Stimulated activated CD8-positive, alpha-beta memory T cell treated with anti-CD3 and anti-CD28 coated beads, Interleukin-4, amount 100 ng/mL, for 24 hours (primary cell): Measurements from ENCODE around the gene SSRP1.
A peak's percentile ranks its signal among the peaks of the same experiment; 100 is the strongest.
"Not testable (repeated sequence)": the region's sequence is repeated elsewhere in the genome, so short reads cannot be mapped to it uniquely, and the experiment has no call there.

Experiments
- DNase-seq: peaks from one replicate; pipeline ENCODE4 v3.0.0-alpha.2; 2020; ENCODE audit warnings: low read depth

The SSRP1 gene

DNA sequence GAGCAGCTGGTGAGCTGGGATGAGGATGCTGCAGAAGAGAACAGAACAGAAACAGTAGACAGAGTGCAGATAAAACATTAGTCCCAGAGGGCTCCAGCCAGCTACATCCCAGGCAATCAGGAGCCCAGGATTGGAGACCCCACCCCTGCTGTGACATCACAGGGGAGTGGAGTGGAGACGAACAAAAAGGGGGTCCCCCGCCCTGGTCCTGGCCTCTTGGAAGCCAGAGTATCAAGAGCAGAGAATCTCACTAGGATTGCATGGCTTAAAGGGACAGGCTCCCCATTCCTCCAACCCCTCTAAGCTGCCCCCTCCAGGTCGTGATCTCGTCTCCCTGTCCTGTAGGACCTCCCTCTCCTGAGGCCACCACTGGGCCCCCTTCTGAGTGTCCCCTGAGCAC is 2.5 kb upstream of the SSRP1 start, which contains the start of gene P2RX3:
P2RX3 (plus strand) TSS at position 211 of the 400 bp plus-strand sequence. CDS start 199 bp downstream, outside the sequence.
- no peak for DNase-seq

DNA sequence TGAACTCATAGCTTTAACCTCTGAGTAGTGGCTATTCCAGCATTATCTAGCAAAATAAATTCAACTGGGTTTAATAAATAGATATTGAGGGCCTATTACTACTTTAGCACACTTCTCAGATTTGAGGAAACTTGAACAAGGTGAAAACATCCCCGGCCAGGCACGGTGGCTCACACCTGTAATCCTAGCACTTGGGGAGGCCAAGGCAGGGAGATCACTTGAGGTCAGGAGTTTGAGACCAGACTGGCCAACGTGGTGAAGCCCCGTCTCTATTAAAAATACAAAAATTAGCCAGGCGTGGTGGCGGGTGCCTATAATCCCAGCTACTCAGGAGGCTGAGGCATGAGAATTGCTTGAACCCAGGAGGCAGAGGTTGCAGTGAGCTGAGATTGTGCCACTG is 1.2 kb upstream of the SSRP1 start:
- not testable (repeated sequence) for DNase-seq

DNA sequence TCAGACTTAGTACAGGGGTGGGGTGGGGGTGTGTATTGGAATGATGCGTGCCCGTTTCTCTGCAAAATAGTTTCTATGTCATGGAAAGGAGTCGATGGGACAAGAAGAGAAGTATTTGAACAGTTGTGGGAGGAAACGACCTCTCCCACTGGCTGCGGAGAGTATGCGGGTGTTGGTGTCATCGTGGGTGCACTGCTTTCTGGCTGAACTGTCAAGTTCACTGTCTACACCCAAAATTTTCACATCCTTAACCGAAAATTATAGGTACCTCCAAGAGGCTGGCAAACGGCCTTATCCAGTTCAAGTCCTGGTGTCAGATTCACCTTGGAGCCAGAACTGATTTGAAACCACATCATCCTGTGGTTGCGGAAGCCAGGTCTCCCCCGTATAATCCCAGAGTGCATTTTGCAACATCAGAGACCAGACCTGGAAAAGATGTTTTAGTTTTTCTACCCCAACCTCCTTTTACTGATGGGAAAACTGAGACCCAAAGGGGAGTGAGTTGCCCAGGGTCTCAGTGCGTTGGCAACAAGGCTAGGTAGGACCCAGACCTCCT is 497 bp upstream of the SSRP1 start:
- DNase-seq = no peak

DNA sequence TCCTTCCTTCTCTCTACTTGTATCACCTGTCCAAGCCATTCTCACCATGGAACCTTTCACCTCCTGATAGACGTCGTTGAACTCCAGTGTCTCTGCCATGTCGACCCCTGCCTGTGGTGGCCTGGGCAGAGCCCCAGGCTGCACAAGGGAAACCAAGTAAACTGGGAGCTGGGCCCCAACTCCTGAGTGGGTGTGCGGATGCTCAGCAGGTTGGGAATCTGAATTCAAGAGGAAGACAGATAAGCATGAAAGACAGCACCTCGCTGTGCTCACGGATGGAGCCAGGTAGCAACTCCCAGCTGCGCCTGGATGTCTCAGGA is 709 bp downstream of the SSRP1 start:
- DNase-seq = no peak

DNA sequence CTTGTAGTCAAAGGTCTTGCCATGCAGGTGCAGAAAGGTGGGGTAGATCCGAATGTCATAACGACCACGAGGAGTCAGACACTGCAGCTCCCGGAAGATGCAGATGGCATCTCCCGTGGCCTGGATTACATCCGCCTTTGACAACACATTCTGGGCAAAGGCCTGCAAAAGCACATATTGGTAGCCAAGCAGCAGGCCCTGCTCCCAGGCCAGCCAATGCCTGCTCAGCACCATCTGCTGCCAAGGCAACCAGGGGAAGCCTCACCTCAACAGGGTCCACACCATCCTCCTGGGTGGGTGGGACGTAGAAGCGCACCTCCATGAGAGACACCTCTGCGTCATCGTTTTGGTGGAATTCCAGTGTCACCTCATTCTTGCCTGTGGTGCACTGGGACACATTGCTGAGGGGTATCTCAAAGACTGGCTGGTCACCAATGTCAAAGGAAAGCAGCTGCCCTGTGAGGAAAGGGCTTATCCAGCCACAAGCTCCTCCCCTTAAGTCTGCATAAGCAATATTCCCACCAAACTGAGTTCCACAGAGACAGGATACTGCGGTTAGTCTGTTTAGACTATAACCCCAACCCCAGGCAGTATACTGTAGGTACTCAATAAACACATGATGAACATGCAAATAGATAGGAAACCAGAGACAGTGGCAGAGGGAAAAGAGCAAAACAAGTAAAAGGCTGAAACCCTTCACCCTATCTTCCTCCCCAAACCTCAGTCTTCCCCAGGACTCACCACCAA is 2.8 kb downstream of the SSRP1 start:
- no peak for DNase-seq

DNA sequence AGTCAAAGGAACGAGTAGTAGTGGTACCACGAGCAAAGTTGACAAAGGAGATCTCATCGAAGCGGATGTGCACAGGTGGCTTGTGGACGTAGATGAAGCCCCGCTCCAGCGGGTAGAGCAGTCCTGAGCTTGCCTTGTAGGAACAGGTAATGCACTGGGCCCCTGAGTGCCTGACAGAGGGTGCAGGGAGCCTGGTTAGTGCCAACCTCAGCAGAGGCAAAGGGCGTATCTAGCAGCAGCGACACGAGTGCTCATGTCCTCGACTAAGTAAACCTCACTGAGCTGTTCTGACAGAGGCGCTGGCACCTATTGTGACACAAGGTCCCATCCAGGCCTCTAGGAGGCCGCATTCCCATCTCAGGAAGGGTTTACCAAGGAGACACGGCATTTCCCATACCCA is 4.0 kb downstream of the SSRP1 start:
- DNase-seq = no peak

DNA sequence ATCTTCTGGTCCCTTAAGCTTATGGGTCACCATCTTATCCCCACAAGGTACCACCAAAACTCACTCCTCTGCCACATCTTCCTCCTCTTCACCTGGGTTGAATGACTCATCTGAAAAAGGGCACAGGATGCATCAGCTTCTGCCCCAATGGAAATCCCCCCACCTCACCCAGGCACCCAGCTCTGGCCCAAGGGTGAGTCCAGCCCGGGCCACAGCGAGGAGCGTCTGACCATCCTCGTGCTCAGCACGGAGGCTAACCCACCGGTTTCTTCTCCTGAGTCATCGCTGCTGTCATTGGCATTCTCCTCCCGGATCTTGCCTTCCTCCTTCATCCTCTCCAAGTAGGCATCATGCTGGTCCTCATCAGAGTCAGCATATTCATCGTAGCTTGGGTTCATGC is 5.7 kb downstream of the SSRP1 start:
- no peak for DNase-seq

DNA sequence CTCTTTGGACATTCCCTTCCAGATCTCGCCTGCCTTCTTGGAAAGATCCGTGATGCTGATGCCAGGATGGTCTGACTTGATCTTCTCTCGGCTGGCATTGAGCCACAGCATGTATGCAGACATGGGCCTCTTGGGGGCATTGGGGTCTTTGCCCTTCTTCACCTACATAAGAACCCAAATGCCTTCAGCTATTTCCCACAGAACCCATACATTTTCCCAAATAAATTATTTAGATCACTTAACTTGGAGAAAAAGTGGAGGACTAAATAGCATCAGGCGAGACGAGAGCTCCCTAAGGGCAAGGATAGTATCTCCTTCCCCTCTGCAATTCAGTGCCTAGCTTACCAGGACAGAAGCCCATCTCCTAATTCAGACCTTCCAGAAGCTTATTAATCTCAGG is 8.0 kb downstream of the SSRP1 start:
- DNase-seq = no peak

DNA sequence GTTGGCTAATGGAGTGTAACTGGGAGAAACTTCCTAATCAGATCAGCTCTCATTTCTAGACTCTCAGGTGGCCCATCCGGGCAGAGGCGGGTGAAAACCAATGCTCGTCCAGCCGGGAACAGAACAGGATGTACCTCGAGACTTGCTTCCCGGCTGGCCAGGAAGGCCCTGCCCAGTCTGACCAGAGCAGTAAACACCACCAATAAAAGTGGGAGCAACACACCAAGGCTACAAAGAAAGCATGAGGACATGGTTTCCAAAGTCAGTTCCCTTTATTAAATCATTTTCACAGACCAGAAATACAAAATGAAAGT is 10.0 kb downstream of the SSRP1 start:
- DNase-seq = no peak

DNA sequence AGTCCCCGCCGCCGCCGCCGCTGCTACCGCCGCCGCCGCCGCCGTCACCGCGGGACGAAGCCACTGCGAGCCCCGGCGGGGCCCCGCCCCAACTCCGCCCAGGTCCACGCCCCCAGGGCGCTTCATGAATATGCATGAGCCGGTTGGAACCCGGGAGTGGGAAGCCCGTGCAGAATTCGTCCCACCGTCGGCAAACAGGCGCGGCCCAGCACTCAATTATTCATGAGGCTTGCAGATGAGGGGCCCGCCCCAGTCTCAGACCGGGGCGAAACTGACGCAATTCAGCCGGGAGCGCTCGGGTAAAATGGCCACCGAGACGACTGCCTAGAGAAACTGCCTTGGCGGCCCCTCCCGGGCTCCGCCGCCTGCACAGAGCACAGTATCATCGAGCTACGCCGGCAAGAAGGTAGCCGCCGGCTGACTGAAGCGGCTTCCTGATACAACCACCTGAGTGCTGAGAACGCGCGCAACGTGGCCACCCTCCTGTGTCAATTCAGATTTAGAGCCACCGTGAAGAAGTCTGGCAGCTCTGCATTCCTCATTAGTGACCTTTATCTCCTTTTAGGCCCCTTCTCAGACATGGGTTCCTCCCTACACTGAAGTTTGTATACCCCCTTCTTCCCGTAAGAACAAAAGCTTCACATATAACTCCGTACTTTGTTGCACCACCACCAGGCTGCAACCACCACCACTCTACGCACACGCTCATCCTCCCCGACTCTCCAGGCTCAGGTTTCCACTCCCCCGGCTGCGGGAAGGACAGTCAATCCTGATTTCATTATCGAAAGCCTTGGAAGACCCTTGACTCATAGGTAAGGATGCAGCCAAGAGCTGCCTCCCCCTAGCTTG is 10.6 kb downstream of the SSRP1 start, which contains the start of gene TNKS1BP1:
TNKS1BP1 (minus strand) TSS at position 67 of the 849 bp plus-strand sequence. CDS start 3,067 bp downstream, outside the sequence.
- DNase-seq = peak; percentile 88

DNA sequence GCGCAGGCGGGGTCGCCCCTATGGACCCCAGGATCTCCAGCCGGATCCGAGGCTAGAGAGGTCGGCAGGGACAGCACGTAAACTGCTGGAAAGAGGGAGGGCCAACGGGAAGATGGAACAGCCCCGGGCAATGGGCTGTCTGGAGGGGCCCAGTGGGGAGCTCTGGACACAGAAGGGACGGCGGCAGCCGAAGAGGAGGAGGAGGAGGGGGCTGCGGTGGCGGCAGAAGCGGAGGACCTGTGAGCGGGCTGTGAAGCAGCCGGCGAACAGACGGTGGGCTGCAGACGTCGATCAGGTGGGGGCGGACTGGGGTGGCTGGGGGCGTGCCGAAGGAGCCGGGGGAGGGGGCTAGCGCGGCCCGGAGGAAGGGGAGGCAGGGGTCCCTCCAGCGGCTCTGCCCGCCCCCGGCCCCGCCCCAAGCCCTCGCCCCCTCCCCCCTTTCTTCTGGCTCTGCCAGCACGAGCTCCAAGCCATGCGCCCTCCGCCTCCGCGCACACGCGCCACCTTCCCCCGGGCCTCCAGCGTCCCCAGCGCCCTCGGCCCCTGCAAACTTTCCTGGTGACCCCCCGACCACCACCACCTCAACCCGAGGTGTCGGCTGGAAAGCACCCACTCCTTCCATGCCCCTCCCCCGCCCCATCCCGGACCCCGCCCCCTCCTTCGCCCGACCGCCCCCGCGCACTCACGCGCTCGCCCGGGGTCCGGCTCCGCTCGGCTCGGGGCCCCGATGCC is 11.4 kb downstream of the SSRP1 start:
- no peak for DNase-seq

DNA sequence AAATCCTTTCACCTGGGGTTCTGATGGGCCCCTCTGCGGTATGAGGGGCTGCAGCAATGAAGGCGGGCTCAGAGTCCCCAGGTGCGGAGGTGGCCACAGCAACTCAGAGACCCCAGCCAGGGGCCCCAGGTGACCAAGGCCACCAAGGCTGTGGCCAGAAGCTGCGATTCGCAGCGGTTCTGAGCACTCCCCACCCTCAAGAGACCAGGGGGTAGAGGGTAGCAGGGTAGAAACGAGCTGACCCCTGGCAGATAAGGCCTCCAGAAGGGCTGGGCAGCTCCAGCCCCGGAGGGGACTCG is 11.9 kb downstream of the SSRP1 start:
- DNase-seq = no peak

DNA sequence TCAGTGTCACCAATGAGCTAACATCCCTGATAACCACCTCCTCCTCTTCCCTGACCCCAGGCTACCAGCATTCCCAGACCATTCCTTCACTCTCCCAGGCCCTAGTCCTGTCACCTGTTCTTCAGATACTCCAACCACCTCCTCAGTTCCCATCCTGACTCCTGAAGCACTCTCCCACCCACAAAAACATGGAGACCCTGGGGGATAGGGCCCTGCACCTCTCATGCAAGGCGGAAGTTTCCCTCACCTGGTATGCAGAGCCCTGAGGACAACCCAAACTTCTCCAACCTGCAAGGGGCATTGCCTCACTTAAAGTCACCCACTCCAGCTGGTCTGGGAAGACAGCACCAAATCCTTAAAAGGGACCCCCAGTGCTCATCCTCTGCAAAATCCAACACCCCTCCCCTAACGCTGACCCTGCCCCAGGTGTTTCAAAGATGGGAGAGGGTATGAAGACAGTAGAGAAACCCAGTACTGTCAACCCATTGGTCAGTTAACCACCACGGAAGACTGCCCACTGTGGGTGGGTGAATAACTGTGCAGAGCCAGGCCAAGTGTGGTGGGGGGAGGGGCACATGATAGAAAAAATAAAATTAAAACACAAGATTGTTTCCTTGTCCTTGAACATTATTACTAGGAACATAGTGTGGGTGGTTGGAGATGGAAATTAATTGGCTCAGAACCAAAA is 12.4 kb downstream of the SSRP1 start:
- no peak for DNase-seq

DNA sequence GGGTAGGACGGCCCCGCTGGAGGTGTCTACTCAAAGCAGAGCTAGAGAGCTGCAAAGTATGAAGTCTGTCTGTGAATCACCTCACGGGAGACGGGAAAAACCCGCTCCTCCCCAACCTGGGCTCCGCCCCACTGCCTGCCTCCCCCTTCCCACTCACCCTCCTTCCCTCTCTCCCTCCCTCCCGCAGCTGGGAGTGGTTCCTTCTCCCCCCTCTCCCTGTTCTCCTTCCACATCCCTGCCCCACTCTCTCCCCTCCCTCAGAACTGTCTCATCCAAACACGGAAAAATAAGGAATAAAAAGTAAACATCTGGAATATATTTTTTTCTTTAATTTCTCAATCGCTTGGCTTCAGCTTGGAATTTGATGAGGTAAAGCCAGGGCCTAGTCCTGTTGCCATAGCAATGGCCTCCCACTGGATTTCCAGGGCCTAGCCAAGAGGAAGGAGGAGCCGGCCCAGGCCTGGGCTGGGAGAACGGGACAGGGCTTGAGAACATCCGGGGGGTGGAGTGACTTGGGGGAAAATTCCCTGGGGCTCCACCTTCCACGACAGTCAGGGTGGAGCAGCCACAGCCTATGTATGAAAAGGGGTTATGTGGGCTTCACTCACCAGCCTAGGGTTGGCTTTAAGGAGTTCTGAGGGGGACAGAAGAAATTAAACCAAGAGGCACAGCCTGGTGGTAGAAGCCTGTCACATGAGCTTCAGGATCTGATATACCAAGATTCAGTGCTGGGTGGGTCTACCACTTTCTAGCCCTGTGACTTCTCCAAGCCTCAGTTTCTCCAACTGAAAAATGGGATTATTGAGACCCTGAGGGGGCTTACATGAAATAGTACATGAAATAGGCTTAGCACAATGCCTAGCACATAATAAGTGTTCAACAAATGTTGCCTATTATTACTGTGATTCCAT is 13.2 kb downstream of the SSRP1 start:
- DNase-seq = no peak

DNA sequence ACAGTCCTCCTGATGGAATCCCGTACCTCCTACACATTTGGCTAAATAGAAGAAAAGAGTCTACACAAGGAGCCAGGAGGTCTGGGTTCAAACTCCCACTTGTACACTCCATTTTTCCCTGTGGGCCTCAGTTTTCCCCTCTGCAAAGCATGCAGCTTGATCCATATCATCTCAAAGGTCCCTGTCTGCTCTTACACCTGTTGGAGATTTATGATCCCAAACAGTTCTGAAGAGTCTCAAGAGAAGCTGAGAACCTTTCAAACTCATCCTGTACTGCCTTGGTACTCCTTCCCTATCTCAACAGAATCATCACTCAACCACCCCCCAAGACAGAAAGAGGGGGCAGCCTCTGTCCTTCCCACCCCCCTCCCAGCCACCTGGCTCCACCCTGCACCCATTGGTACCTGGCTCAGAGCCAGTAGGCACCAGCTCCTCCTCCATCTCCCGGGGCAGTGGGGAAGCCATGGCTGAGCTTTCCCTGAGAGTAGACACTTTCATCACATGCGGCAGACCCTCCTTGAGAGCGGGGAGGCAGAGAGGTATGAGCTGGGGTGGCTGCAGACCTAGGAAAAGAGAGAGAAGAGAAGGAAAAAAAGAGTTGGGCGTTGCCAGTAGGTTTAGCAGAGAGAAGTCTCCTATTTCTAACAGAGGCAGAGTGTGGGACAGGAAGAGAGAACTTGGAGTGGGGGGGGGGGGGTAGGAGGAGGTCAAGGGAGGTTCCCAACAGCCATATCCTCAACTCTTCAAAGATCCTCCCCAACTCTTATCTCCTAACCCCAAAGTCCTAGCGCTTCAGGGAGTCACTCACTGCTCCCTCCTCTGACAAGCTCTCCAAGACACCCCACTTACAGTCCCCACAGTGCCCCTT is 14.1 kb downstream of the SSRP1 start:
- DNase-seq = no peak

DNA sequence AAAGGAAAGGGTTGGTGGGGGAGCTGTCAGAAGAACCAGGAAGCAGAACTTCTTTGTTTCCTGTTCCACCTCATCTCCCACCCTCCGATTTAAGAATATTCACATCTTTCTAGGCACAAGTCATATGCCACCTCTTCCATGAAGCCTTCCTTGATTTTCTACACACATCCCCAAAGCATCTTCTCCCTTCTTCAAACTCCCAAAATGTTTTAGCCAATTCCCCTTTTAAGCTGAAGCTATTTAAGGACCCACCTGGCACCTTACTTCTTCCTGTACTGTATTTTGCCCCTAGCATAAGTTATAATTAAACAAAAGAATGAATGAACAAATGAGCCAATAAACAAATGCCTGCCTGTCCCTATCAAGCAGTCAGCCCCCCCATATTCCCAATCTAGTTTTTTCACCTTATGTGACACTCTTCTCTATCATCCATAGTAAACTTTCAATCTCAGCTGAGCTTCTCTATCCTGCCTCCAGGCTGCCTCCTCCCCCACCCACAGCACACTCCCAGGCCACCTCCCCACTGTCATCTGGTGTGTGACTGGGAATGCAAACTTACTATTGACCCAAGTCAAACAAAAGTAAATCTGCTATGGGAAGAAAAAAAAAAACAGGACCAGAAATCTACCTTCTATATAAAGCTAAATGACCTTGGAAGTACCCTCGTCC is 14.8 kb downstream of the SSRP1 start:
- no peak for DNase-seq

DNA sequence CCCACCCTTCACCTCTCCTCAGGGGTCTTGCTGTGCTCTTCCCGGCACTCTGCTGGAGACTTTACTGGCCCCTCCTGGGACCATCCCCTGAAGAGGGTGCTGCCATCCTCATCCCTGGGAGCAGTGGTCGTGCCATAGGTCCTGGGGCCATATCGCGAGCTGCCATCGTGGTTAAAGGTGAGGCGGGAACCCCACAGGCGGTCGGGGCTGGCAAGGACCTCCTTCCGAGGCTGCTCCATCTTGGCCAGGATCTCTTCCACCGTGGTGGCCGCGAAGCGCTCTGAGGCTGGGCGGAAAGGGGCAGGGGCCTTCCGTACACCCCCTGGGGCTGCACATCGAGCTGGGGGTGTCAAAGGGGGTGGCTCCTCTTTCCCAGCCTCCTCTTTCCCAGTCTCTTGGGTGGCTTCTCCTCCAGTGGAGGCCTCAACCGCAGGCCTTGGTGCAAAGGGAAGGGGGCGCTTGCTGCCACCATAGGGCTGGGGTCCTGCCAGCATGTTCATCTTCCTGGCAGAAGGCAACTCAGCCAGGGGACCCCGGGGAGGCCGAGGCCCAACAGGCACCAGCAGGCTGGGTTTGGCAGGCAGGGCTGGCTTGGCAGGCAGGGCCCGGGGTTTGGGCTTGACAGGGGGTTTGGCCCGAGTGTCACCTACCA is 15.5 kb downstream of the SSRP1 start:
- no peak for DNase-seq

DNA sequence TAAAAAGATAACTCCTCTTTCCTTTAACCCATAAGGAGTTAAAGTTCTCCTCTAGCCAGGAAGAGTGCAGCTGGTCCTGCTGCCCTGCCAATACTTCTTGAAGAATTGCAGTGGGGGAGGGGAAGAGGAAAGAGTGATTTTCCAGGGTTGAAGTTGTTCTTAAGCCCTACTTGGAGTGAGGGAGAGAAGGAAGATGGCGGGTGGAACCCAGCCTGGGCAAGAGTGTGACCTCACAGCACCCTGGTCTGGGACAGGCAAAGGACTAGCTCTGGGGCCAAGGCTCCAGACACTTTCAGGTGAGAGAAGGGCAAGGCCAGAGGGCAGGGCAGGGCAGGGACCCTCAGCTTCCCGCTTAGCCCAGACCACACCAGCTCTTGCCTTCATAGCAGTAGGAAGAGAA is 17.5 kb downstream of the SSRP1 start:
- DNase-seq = no peak

DNA sequence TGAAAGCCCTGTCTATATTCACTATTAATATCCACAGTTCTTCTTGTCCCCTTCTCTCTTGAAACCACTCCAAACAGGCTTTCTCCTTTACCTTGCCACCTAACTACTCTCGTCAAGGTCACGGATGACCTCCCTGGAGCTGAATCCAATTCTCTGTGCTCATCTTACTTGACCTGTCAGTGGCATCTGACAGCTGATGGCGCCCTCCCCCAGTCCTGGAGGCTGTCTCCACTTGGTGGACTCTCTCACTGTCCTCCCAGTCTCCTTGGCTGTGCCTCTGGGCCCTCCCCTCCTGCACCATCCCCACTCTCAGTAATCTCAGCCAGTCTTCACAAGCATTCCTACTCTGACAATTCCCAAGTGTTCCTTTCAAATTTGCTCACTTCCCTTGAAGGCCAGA is 19.7 kb downstream of the SSRP1 start:
- no peak for DNase-seq
